Liver (tissue), 3 donors: ENCODE data around the gene TUBA8.

ENCODE experiments used
- CTCF ChIP-seq: fragments of 150-350 bp; IDR thresholded peaks from 2 replicates; pipeline ENCODE4 v1.5.1; 2017; ENCODE audit warnings: improper control_type of control experiment, low read depth, low read length; ENCODE audit not compliant: missing input control
- EGR1 ChIP-seq, 2 donors: IDR thresholded peaks; 2 replicates each; pipeline ENCODE4 v1.6.1; 2016 to 2018; ENCODE audit warnings: antibody characterized with exemption in 2 of 2, low read depth in 2 of 2
- NR2F2 ChIP-seq: IDR thresholded peaks from 2 replicates; pipeline ENCODE4 v1.6.1; 2016; ENCODE audit warnings: antibody characterized with exemption
- SP1 ChIP-seq: IDR thresholded peaks from 2 replicates; pipeline ENCODE4 v1.6.1; 2018; ENCODE audit warnings: antibody characterized with exemption, mild to moderate bottlenecking
- TAF1 ChIP-seq: conservative IDR thresholded peaks from 2 replicates; pipeline ENCODE4 v1.6.1; 2016; ENCODE audit warnings: antibody characterized with exemption, mild to moderate bottlenecking
- TF ChIP-seq, protein P1 (sequence below): IDR thresholded peaks from 2 replicates; pipeline ENCODE4 v1.6.1; 2016; ENCODE audit warnings: antibody characterized with exemption
- donor health status: healthy.
- donor health status: healthy.

GRCh38 chr22:18110954-18111758 is 547 bp downstream of the TUBA8 start:
- no peak for TF ChIP-seq TAF1
- no peak for TF ChIP-seq CTCF
- TF ChIP-seq, protein P1, sequence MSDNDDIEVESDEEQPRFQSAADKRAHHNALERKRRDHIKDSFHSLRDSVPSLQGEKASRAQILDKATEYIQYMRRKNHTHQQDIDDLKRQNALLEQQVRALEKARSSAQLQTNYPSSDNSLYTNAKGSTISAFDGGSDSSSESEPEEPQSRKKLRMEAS: no peak
- TF ChIP-seq NR2F2: no peak
- TF ChIP-seq SP1: no peak
- TF ChIP-seq EGR1 (IDR thresholded peaks at IDR 0.05; ENCODE audit: low read depth in 2 of 2): no peak
